ENCODE data around the gene STAG1.

Gene STAG1

DNA sequence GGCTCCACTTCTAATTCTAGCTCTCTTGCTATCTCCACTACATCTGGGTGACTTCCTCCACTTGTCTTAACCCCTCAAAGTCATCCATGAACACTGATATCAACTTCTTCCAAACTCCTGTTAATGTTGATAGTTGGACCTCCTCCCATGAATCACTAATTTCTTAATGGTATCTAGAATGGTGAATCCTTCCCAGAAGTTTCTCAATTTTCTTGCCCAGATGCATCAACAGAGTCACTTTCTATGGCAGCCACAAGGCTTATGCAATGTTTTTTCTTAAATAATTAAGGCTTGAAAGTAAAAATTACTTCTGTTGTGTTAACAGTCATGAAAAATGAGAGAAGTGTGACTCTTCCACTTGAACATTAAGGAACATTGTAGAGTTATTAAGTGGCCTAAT lies 337.7 kb downstream of the STAG1 start:
- DNase-seq (ENCODE audit: low read depth): no peak
- TF ChIP-seq, protein P1, sequence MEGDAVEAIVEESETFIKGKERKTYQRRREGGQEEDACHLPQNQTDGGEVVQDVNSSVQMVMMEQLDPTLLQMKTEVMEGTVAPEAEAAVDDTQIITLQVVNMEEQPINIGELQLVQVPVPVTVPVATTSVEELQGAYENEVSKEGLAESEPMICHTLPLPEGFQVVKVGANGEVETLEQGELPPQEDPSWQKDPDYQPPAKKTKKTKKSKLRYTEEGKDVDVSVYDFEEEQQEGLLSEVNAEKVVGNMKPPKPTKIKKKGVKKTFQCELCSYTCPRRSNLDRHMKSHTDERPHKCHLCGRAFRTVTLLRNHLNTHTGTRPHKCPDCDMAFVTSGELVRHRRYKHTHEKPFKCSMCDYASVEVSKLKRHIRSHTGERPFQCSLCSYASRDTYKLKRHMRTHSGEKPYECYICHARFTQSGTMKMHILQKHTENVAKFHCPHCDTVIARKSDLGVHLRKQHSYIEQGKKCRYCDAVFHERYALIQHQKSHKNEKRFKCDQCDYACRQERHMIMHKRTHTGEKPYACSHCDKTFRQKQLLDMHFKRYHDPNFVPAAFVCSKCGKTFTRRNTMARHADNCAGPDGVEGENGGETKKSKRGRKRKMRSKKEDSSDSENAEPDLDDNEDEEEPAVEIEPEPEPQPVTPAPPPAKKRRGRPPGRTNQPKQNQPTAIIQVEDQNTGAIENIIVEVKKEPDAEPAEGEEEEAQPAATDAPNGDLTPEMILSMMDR (conservative IDR thresholded peaks at IDR 0.05; ENCODE audit: low read depth, low read length): no peak
- H3K4me3 ChIP-seq (ENCODE audit: low read length): no peak overlapping the region

DNA sequence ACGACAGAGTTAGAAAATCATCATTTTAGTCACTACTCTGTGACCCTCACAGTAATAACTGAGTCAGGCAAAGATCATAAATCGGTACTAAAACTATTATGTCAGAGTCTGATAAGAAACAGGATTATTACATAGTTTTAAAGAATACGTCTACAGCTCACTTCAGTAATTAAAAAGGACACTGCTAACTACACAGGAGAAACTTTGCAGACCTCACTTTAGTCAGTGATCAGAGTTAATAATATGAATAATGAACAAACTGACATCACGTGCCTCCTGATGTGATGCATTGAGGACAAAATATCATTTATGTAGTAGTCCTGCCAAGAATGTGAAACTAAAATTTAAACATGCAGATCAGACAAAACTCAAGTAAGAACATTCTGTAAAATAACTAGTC lies 339.9 kb downstream of the STAG1 start:
- TF ChIP-seq, protein P1 (conservative IDR thresholded peaks at IDR 0.05; ENCODE audit: low read depth, low read length): no peak
- no peak for DNase-seq (ENCODE audit: low read depth)
- H3K4me3 ChIP-seq (ENCODE audit: low read length): no peak overlapping the region

DNA sequence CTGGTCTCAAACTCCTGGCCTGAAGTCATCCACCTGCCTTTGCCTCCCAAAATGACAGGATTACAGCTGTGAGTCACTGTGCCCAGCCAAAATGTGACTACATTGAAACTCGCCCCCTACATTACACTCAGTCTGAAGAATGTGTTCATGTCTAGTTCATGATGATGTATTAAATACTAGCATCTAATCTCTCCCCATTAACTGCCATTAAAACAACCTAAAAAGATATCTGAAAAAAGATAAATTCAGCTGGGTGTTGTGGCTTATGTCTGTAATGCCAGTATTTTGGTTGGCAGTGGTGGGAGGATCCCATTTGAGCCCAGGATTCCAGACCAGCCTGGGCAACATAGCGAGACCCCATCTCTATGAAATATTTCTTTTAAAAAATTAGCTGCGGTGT lies 342.6 kb downstream of the STAG1 start:
- TF ChIP-seq, protein P1 (conservative IDR thresholded peaks at IDR 0.05; ENCODE audit: low read depth, low read length): no peak
- no peak for DNase-seq (ENCODE audit: low read depth)

DNA sequence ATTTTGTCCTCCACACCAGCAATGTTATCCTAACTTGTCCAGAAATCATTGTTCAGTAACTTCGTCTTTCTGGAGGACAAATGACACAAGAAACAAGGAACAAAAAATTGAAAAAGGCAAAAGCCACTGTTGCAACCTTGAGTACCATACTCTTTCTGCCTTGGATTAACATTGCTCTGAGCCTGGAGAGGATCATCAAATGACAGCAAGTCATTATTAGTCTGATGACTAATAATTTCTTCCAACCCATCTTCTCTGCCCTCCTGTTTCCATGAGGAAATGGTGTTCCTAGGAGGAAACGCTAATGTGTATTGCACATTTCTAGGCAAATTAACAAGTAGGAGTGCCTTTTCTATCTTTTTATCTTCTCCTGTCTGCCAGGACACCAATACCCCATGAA lies 348.1 kb downstream of the STAG1 start:
- no peak overlapping the region for H3K4me3 ChIP-seq (ENCODE audit: low read length)
- DNase-seq (ENCODE audit: low read depth): no peak

More for the DNA sequence above, 342.6 kb downstream of the STAG1 start:
- no peak overlapping the region for H3K4me3 ChIP-seq (ENCODE audit: low read length)

DNA sequence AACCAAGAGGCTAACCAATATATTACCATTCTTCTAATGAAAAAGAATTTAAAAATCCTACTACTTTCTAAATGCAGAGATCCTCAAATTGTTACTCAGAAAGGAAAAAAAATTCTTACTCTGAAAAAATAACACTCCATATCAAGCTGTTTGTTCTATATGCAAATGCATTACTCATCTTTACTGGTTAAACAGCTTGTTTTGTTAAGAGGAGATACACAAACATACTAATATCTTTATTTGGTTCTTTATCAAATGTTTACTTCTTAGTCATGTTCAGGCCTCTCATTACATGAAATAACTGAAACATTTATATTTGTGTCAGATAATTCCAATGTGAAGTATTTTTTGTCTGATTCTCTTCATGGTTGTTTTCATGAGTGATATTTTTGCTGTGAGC lies 355.3 kb downstream of the STAG1 start:
- no peak for DNase-seq (ENCODE audit: low read depth)
- TF ChIP-seq, protein P1 (conservative IDR thresholded peaks at IDR 0.05; ENCODE audit: low read depth, low read length): no peak
- no peak overlapping the region for H3K4me3 ChIP-seq (ENCODE audit: low read length)

More for the DNA sequence above, 348.1 kb downstream of the STAG1 start:
- TF ChIP-seq, protein P1 (conservative IDR thresholded peaks at IDR 0.05; ENCODE audit: low read depth, low read length): no peak

DNA sequence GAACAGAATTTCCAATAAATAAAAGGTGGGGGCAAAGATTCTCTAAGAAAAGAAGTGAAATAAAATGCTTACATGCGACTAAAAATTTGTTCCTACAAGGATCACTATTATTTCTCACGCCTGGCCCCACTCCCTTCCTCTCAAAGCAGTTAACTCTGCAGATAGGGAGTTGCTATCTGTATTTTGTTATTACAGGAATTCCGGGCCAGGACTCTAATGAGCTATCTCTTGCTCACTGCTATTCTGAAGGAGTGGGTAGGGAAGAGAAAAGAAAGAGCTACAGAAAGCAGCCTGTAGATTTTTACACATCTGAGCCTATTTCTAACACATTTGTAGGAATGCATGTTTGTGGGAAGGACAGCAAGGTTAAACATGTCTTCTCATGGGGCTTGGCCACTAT lies 361.6 kb downstream of the STAG1 start:
- H3K4me3 ChIP-seq (ENCODE audit: low read length): no peak overlapping the region
- TF ChIP-seq, protein P1 (conservative IDR thresholded peaks at IDR 0.05; ENCODE audit: low read depth, low read length): peak; percentile 0
- no peak for DNase-seq (ENCODE audit: low read depth)

DNA sequence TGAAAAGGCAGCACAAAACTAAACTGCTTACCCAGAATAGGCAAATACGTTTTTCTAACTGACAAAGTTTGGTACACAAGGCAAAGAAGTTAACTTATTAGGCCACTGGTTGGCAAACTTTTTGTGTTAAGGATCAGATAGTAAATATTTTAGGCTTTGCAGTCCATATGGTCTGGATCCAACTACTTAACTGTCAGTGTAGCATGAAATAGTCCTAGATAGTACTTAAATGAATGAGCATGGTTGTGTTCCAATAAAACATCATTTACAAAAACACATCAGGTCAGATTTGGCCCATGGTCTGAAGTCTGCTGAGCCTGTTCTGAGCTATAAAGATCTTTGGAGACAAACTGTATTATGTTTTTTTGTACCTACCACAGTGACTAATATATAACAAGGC lies 365.1 kb downstream of the STAG1 start:
- H3K4me3 ChIP-seq (ENCODE audit: low read length): no peak overlapping the region
- TF ChIP-seq, protein P1 (conservative IDR thresholded peaks at IDR 0.05; ENCODE audit: low read depth, low read length): no peak
- DNase-seq (ENCODE audit: low read depth): no peak

All from retinal pigment epithelial cell (primary cell).